ENCODE measurements around the gene BUD23. TPM values are rescaled to one million over a fixed set of nuclear protein-coding genes. Genes with fewer than 3 reads are reported as not detected.

The BUD23 gene
- total RNA-seq, 4 donors from 2014 or later: 22.5 to 50.6 (median 39.3) TPM

- Histone ChIP-seq H3K36me3 (peaks cover under 1 to 93% (median 40%) of the 10 kb centered on the region in 3 donors), H3K4me1 (peaks cover 0 to 1% (median 0%) of the 10 kb centered on the region in 4 donors), H3K27me3 (no peaks in the 10 kb centered on the region), H3K27ac (no peak overlapping the region), H3K9me3 (no peaks in the 10 kb centered on the region), H3K4me3 (no peak overlapping the region)
- no peak for TF ChIP-seq EP300 (IDR thresholded peaks at IDR 0.05)
- no peak for TF ChIP-seq CTCF (IDR thresholded peaks at IDR 0.05)
- TF ChIP-seq POLR2A (IDR thresholded peaks at IDR 0.05): no peak
- 76 to 93% methylated on average over 7 of the region's 7 CpGs for WGBS, 2 donors
- DNase-seq (ENCODE audit: low spot score in 2 of 2): no peak
These were observed 15.0 kb downstream of the BUD23 start for GRCh38 chr7:73698410-73698809.

GRCh38 chr7:73699370-73700068 lies 16.1 kb downstream of the BUD23 start:
- H3K4me1 ChIP-seq: peaks cover 0 to 12% (median 0%) of the 10 kb centered on the region in 4 donors
- peaks cover 0 to 82% (median 29%) of the 10 kb centered on the region in 3 donors for H3K36me3 ChIP-seq
- no peak overlapping the region for H3K27ac ChIP-seq
- DNase-seq (ENCODE audit: low spot score in 2 of 2): no peak
- H3K9me3 ChIP-seq: no peaks in the 10 kb centered on the region
- no peak for TF ChIP-seq CTCF (IDR thresholded peaks at IDR 0.05)
- TF ChIP-seq EP300 (IDR thresholded peaks at IDR 0.05): no peak
- TF ChIP-seq POLR2A (IDR thresholded peaks at IDR 0.05): no peak
- WGBS, 2 donors: 83% methylated on average over 13 to 15 of the region's 15 CpGs
- no peak overlapping the region for H3K4me3 ChIP-seq
- no peaks in the 10 kb centered on the region for H3K27me3 ChIP-seq

DNA sequence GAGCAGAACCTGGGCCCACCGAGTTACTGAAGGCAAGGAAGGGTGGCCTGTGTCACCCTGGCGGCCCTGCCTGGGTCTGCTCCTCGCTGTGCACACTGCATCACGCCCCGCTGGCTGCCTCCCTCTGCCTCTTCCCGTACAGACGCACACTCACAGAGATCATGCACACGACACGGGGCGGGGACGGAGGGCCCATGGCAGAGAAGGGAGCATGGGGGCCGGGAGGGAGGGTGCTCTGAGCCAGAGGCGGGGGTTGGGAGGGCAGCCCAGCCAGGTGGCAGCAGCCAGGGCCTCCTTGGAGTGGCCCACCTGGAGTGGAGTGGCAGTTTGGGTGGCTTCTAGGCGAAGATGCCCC lies 16.6 kb downstream of the BUD23 start:
- H3K4me3 ChIP-seq: no peak overlapping the region
- H3K4me1 ChIP-seq: peaks cover 0 to 14% (median 0%) of the 10 kb centered on the region in 4 donors
- no peak for DNase-seq (ENCODE audit: low spot score in 2 of 2)
- no peaks in the 10 kb centered on the region for H3K9me3 ChIP-seq
- no peak for TF ChIP-seq POLR2A (IDR thresholded peaks at IDR 0.05)
- TF ChIP-seq EP300 (IDR thresholded peaks at IDR 0.05): no peak
- no peak for TF ChIP-seq CTCF (IDR thresholded peaks at IDR 0.05)
- peaks cover 0 to 77% (median 24%) of the 10 kb centered on the region in 3 donors for H3K36me3 ChIP-seq
- 81 to 84% methylated on average over 9 to 14 of the region's 14 CpGs for WGBS, 2 donors
- H3K27me3 ChIP-seq: no peaks in the 10 kb centered on the region
- no peak overlapping the region for H3K27ac ChIP-seq

DNA sequence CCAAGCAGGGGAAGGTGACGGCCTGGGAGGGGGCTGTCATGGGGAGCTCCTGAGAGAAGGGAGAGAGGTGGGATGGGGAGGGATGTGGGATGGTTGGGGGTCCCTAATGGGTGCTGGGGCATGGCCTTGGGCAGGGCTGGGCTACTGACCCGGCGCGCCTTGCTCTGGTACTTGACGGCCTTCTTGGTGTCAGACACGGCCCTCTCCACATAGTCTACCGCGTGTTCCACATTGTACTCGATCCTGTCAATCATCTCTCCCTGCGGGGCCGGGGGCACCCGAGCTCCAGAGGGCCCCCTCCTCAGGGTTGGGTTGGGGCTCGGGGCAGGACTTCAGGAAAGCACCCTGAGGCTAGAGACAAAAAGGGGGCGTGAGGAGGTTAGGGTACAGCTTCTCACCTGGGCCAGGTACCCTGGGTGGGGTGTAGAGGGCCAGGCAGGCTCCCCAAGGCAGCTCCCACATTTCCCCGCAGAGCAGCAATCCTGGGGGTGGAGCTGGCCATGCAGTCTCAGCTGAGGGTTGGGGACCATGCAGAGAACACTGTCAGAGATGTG lies 17.3 kb downstream of the BUD23 start:
- no peaks in the 10 kb centered on the region for H3K9me3 ChIP-seq
- no peak overlapping the region for H3K27ac ChIP-seq
- DNase-seq (ENCODE audit: low spot score in 2 of 2): no peak
- TF ChIP-seq EP300 (IDR thresholded peaks at IDR 0.05) (no peak), CTCF (IDR thresholded peaks at IDR 0.05) (no peak), POLR2A (IDR thresholded peaks at IDR 0.05) (no peak)
- no peak overlapping the region for H3K4me3 ChIP-seq
- whole genome bisulfite sequencing, 2 donors: 84 to 86% methylated on average over 15 of the region's 15 CpGs
- H3K27me3 ChIP-seq: no peaks in the 10 kb centered on the region
- peaks cover 0 to 70% (median 19%) of the 10 kb centered on the region in 3 donors for H3K36me3 ChIP-seq
- peaks cover 0 to 14% (median 0%) of the 10 kb centered on the region in 4 donors for H3K4me1 ChIP-seq

GRCh38 chr7:73701357-73701995 lies 18.1 kb downstream of the BUD23 start:
- no peak overlapping the region for H3K27ac ChIP-seq
- H3K4me3 ChIP-seq: no peak overlapping the region
- TF ChIP-seq POLR2A (IDR thresholded peaks at IDR 0.05) (no peak), CTCF (IDR thresholded peaks at IDR 0.05) (peak in 3 of 5 experiments; percentile 12 to 46 (median 32))
- 67 to 74% methylated on average over 13 of the region's 13 CpGs for WGBS, 2 donors
- no peaks in the 10 kb centered on the region for H3K9me3 ChIP-seq
- no peak for DNase-seq (ENCODE audit: low spot score in 2 of 2)
- peaks cover 0 to 63% (median 14%) of the 10 kb centered on the region in 3 donors for H3K36me3 ChIP-seq
- peaks cover 0 to 14% (median 0%) of the 10 kb centered on the region in 4 donors for H3K4me1 ChIP-seq
- H3K27me3 ChIP-seq: no peaks in the 10 kb centered on the region

Data from tibial nerve (tissue), 4 donors.